Measurements from ENCODE around the gene PRLHR. TPM values are rescaled to one million over a fixed set of nuclear protein-coding genes. Genes with fewer than 3 reads are reported as not detected.

The PRLHR gene
- total RNA-seq, 1 donor from 2014 or later, result not detected

DNA sequence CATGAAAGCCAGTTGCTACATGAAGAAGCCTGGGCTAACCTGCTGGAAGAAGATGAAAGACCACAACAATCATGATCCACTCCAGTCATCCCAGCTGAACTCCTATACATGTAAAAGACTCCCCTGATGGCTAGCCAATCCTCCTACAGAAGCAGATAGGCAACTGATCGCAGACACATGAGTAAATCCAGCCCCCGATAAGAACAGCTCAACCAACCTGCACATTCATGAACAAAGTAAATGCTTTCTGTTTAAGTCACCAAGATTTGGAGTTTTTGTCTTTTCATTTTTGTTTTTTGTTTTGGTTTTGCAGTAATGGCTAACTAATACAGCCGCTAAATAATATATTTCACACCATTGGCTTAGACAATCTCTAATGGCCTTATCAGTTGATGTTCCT is 53.7 kb downstream of the PRLHR start:
- Histone ChIP-seq H3K4me1 (no peaks in the 10 kb centered on the region), H3K27me3 (peaks cover 21% of the 10 kb centered on the region), H3K4me3 (no peak overlapping the region), H3K36me3 (no peaks in the 10 kb centered on the region), H3K9me3 (no peaks in the 10 kb centered on the region), H3K27ac (no peak overlapping the region)
- no peak for DNase-seq
- no peak for ATAC-seq
- TF ChIP-seq, protein P1, sequence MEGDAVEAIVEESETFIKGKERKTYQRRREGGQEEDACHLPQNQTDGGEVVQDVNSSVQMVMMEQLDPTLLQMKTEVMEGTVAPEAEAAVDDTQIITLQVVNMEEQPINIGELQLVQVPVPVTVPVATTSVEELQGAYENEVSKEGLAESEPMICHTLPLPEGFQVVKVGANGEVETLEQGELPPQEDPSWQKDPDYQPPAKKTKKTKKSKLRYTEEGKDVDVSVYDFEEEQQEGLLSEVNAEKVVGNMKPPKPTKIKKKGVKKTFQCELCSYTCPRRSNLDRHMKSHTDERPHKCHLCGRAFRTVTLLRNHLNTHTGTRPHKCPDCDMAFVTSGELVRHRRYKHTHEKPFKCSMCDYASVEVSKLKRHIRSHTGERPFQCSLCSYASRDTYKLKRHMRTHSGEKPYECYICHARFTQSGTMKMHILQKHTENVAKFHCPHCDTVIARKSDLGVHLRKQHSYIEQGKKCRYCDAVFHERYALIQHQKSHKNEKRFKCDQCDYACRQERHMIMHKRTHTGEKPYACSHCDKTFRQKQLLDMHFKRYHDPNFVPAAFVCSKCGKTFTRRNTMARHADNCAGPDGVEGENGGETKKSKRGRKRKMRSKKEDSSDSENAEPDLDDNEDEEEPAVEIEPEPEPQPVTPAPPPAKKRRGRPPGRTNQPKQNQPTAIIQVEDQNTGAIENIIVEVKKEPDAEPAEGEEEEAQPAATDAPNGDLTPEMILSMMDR (IDR thresholded peaks at IDR 0.05), result no peak
- intact Hi-C loops (cut with DNase I), result no loop called here

Other genes with a start within 250 kb of the PRLHR start
- gene CACUL1, start 159.3 kb upstream of the PRLHR start, total RNA-seq, result 47.7 TPM

Data from upper lobe of right lung (tissue), 1 donor.